GM12878 (cell line): Measurements from ENCODE around the gene MAN2A2. TPM values are rescaled to one million over a fixed set of nuclear protein-coding genes. Genes with fewer than 3 reads are reported as not detected.
A peak's percentile ranks its signal among the peaks of the same experiment; 100 is the strongest.

ENCODE experiments used
- BMI1 ChIP-seq: fragments of 450-650 bp; IDR thresholded peaks from 2 replicates; pipeline ENCODE4 v1.6.1; 2016; ENCODE audit warnings: mild to moderate bottlenecking, moderate library complexity, borderline replicate concordance
- CBFB ChIP-seq: IDR thresholded peaks from 2 replicates; pipeline ENCODE4 v1.6.1; 2016; ENCODE audit warnings: antibody characterized with exemption, low read depth
- CBX5 ChIP-seq: sonication (generic); IDR thresholded peaks from 2 replicates; pipeline ENCODE4 v1.6.1; 2016; ENCODE audit warnings: low read depth, moderate library complexity, mild to moderate bottlenecking, inconsistent platforms
- CREB1 ChIP-seq: IDR thresholded peaks from 2 replicates; pipeline ENCODE4 v1.6.1; 2012; ENCODE audit warnings: low read depth, mild to moderate bottlenecking, inconsistent platforms
- EED ChIP-seq: sonication (generic); IDR thresholded peaks from 2 replicates; pipeline ENCODE4 v1.6.1; 2016; ENCODE audit warnings: antibody characterized with exemption, low read depth
- FOS ChIP-seq: IDR thresholded peaks from 3 replicates; pipeline ENCODE4 v1.6.1; 2011; ENCODE audit warnings: borderline replicate concordance; ENCODE audit not compliant: insufficient read length; ENCODE audit errors: extremely low read depth
- FOXM1 ChIP-seq: IDR thresholded peaks from 2 replicates; pipeline ENCODE4 v1.6.1; 2012; ENCODE audit warnings: low read depth, mild to moderate bottlenecking, inconsistent platforms, low read length, moderate library complexity
- GATAD2B ChIP-seq: fragments of 450-650 bp; conservative IDR thresholded peaks from 2 replicates; pipeline ENCODE4 v1.6.1; 2017; ENCODE audit warnings: low read depth, mild to moderate bottlenecking, moderate library complexity
- LARP7 ChIP-seq: fragments of 450-650 bp; IDR thresholded peaks from 2 replicates; pipeline ENCODE4 v1.6.1; 2017; ENCODE audit warnings: mild to moderate bottlenecking
- MAX ChIP-seq: IDR thresholded peaks from 2 replicates; pipeline ENCODE4 v1.6.1; 2012; ENCODE audit warnings: low read depth, low read length, improper control_type of control experiment
- MLLT1 ChIP-seq: fragments of 450-650 bp; IDR thresholded peaks from 2 replicates; pipeline ENCODE4 v1.6.1; 2016; ENCODE audit warnings: mild to moderate bottlenecking
- RAD51 ChIP-seq: fragments of 450-650 bp; IDR thresholded peaks from 2 replicates; pipeline ENCODE4 v1.6.1; 2016; ENCODE audit warnings: moderate library complexity, mild to moderate bottlenecking, inconsistent platforms
- REST ChIP-seq: IDR thresholded peaks from 2 replicates; pipeline ENCODE4 v1.6.1; 2012; ENCODE audit warnings: mild to moderate bottlenecking, low read depth, low read length
- SIX5 ChIP-seq: IDR thresholded peaks from 2 replicates; pipeline ENCODE4 v1.6.1; 2011; ENCODE audit warnings: mild to moderate bottlenecking, low read depth, low read length, moderate library complexity; ENCODE audit not compliant: severe bottlenecking
- SPI1 ChIP-seq: IDR thresholded peaks from 2 replicates; pipeline ENCODE4 v1.6.1; 2011; ENCODE audit warnings: low read depth, mild to moderate bottlenecking, low read length, moderate library complexity, borderline replicate concordance; ENCODE audit not compliant: insufficient read depth
- USF2 ChIP-seq: IDR thresholded peaks from 2 replicates; pipeline ENCODE4 v1.6.1; 2011; ENCODE audit warnings: low read depth, low read length, improper control_type of control experiment, borderline replicate concordance
- polyA plus RNA-seq, 11 experiments: library from polyadenylated mRNA; depleted of rRNA in 4 of 11; unstranded in 6 of 11; stranded (reverse) in 5 of 11; fragments of >200 nt; fragmentation: Nextera tagmentation in 4 of 11; fragmentation: Illumina TruSeq in 1 of 11; extraction: Ambion mirVana in 4 of 11; extraction: Trizol in 1 of 11; gene quantifications; 1 replicate in 1 of 11; 2 replicates in 10 of 11; pipeline versions ENCODE4 v1.2.1 to v1.2.3, GENCODE V29; 2011 to 2016; ENCODE audit warnings: inconsistent platforms in 2 of 11, missing spikeins in 2 of 11, low read depth in 1 of 11
- total RNA-seq, 4 experiments: library from RNA; depleted of rRNA in 3 of 4; stranded (reverse); fragments of >200 nt in 3 of 4; fragmentation: Illumina TruSeq in 1 of 4; extraction: Trizol in 1 of 4; gene quantifications; 2 replicates each; pipeline versions ENCODE4 v1.2.1 to v1.2.3, GENCODE V29; 2013 to 2021
- TF ChIP-seq, protein P1 (sequence below): IDR thresholded peaks from 2 replicates; pipeline ENCODE4 v1.6.1; 2011; ENCODE audit warnings: borderline replicate concordance, low read depth, mild to moderate bottlenecking, moderate library complexity, mixed read lengths, low read length; ENCODE audit not compliant: insufficient read depth; ENCODE audit errors: extremely low read length
- TF ChIP-seq, protein P2 (sequence below): fragments of 450-650 bp; IDR thresholded peaks from 2 replicates; pipeline ENCODE4 v1.6.1; 2018; ENCODE audit warnings: mild to moderate bottlenecking, low read depth, moderate library complexity; ENCODE audit not compliant: partially characterized antibody

The MAN2A2 gene
- total and polyA plus RNA-seq, 10 of the 15 experiments (the other 5 are each of a cell fraction or from before 2014, with no cell fraction given): 4.2 to 79.4 (median 23.2) TPM

GRCh38 chr15:90931828-90932659 lies 28.9 kb downstream of the MAN2A2 start, which contains the start of gene HDDC3 (continued):
- no peak for TF ChIP-seq CREB1
- no peak for TF ChIP-seq FOS
- peak; percentile 39; the same call in 1 of the 2 replicates for TF ChIP-seq GATAD2B
- no peak for TF ChIP-seq BMI1
- no peak; the same call in 1 of the 2 replicates for TF ChIP-seq EED
- peak; percentile 12 for TF ChIP-seq SIX5
- no peak for TF ChIP-seq USF2
- TF ChIP-seq, protein P1, sequence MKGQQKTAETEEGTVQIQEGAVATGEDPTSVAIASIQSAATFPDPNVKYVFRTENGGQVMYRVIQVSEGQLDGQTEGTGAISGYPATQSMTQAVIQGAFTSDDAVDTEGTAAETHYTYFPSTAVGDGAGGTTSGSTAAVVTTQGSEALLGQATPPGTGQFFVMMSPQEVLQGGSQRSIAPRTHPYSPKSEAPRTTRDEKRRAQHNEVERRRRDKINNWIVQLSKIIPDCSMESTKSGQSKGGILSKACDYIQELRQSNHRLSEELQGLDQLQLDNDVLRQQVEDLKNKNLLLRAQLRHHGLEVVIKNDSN: no peak
- TF ChIP-seq CBFB: no peak; the same call in 1 of the 2 replicates
- TF ChIP-seq, protein P2, sequence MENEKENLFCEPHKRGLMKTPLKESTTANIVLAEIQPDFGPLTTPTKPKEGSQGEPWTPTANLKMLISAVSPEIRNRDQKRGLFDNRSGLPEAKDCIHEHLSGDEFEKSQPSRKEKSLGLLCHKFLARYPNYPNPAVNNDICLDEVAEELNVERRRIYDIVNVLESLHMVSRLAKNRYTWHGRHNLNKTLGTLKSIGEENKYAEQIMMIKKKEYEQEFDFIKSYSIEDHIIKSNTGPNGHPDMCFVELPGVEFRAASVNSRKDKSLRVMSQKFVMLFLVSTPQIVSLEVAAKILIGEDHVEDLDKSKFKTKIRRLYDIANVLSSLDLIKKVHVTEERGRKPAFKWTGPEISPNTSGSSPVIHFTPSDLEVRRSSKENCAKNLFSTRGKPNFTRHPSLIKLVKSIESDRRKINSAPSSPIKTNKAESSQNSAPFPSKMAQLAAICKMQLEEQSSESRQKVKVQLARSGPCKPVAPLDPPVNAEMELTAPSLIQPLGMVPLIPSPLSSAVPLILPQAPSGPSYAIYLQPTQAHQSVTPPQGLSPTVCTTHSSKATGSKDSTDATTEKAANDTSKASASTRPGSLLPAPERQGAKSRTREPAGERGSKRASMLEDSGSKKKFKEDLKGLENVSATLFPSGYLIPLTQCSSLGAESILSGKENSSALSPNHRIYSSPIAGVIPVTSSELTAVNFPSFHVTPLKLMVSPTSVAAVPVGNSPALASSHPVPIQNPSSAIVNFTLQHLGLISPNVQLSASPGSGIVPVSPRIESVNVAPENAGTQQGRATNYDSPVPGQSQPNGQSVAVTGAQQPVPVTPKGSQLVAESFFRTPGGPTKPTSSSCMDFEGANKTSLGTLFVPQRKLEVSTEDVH: no peak
- TF ChIP-seq RAD51: no peak
- no peak; the same call in 1 of the 2 replicates for TF ChIP-seq MAX
- peak; percentile 93 for TF ChIP-seq LARP7
- no peak for TF ChIP-seq CBX5
- TF ChIP-seq REST: 0 out of 2 replicates have a peak, but pooled peaks have one; percentile 47
- no peak for TF ChIP-seq FOXM1
- TF ChIP-seq SPI1: no peak
- peak; percentile 72; the same call in 1 of the 2 replicates for TF ChIP-seq MLLT1
